ENCODE data around the gene HIPK2.

DNA sequence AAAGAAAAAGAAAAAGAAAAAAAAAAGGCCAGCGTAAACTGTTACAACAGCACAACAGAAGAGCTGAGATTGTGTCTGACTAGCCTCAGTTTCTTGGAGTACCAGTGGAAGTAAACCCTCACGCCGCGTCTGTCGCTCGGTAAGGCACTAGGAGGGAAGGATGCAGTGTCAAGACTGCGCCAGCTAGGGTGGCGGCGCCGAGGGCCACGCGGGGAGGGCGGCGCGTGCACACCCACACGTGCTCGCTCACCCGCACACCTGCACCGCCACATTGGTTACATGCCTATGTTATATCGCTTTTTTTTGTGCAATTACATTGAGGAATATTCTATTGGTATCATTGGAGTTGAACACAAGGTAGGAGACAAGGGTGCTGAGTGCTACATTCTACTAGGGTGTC lies 206.1 kb downstream of the HIPK2 start:
- TF ChIP-seq CTCF (IDR thresholded peaks at IDR 0.05) (no peak), EP300 (IDR thresholded peaks at IDR 0.05) (no peak), POLR2A (IDR thresholded peaks at IDR 0.05) (no peak)
